Erythroblast (primary cell): ENCODE results near the gene OR1K1.

Source experiments
- GATA1 ChIP-seq: IDR thresholded peaks from 2 replicates; pipeline ENCODE4 v1.6.1; 2011; ENCODE audit warnings: low read depth, mild to moderate bottlenecking, control low read depth, low read length, moderate library complexity
- POLR2A ChIP-seq: IDR thresholded peaks from 2 replicates; pipeline ENCODE4 v1.6.1; 2011; ENCODE audit warnings: mild to moderate bottlenecking, low read length

DNA sequence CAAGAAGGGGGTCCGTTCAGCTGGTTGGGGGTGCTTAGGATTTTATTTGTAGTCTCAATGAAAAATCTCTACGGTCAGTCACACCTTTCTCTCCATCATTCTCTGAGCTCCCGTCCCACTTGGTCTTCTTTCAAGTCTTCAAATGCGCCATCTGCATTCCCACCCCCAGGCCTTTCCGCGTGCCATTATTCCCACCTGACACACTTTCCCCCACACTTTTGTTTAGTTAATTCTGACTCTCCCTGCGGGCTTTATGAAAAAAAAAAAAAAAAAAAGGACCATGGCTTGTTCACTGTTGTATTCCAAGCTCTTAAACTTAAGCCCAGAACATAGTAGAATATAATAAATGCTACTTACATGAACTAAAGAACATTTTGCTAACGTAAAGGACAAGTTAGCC, 22.9 kb upstream of the OR1K1 start:
- TF ChIP-seq POLR2A (no peak), GATA1 (no peak)
